Measurements from ENCODE around the gene LYRM1. TPM values are rescaled to one million over a fixed set of nuclear protein-coding genes. Genes with fewer than 3 reads are reported as not detected.

Gene LYRM1
- polyA plus RNA-seq, 1 donor (not counting 4 experiments of a cell fraction or from before 2014, with no cell fraction given) = 21.7 TPM

DNA sequence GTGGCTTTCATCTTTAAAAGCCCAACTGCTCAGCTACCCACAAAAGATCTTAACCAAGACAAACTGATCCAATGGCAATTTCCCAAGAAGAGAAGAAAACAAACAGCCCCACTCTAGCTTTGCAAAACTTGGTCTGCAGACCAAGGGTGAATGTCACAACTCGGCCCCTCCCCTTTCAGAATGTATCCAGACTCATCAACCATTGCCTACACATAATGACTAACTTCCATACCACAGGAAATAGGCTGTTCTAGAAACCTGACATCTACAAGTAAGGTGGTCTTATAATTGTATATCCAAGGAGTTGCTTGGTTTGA, 16.4 kb upstream of the LYRM1 start:
- no peak overlapping the region for H3K4me3 ChIP-seq (ENCODE audit: control insufficient read depth in 2 of 3, extremely low read depth in 1 of 3, insufficient read depth in 2 of 3, low read depth in 1 of 3, low read length in 3 of 3)
- no peak overlapping the region for H2AFZ ChIP-seq (ENCODE audit: control insufficient read depth, low read length)
- DNase-seq (ENCODE audit: low read depth, low spot score) (no peak), FAIRE-seq (no peak)
- no peak overlapping the region for H3K9ac ChIP-seq (ENCODE audit: control insufficient read depth, extremely low read depth, insufficient read depth, low read length)
- peaks cover 75% of the 10 kb centered on the region for H3K79me2 ChIP-seq (ENCODE audit: control insufficient read depth, insufficient read depth, low read length)
- peaks cover 18% of the 10 kb centered on the region for H3K4me1 ChIP-seq (ENCODE audit: control insufficient read depth, extremely low read depth, insufficient read depth, low read length)
- TF ChIP-seq, protein P1, sequence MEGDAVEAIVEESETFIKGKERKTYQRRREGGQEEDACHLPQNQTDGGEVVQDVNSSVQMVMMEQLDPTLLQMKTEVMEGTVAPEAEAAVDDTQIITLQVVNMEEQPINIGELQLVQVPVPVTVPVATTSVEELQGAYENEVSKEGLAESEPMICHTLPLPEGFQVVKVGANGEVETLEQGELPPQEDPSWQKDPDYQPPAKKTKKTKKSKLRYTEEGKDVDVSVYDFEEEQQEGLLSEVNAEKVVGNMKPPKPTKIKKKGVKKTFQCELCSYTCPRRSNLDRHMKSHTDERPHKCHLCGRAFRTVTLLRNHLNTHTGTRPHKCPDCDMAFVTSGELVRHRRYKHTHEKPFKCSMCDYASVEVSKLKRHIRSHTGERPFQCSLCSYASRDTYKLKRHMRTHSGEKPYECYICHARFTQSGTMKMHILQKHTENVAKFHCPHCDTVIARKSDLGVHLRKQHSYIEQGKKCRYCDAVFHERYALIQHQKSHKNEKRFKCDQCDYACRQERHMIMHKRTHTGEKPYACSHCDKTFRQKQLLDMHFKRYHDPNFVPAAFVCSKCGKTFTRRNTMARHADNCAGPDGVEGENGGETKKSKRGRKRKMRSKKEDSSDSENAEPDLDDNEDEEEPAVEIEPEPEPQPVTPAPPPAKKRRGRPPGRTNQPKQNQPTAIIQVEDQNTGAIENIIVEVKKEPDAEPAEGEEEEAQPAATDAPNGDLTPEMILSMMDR (optimal IDR thresholded peaks at IDR 0.05 in 1 of 3, IDR thresholded peaks at IDR 0.05 in 1 of 3, conservative IDR thresholded peaks at IDR 0.05 in 1 of 3; ENCODE audit: extremely low read depth in 1 of 3, insufficient read depth in 2 of 3, low read length in 3 of 3) = no peak
- TF ChIP-seq EZH2 (IDR thresholded peaks at IDR 0.05; ENCODE audit: low read length) = no peak
- H3K27me3 ChIP-seq (ENCODE audit: control insufficient read depth, extremely low read depth, insufficient read depth, low read length) = no peaks in the 10 kb centered on the region
- H3K9me3 ChIP-seq (ENCODE audit: control insufficient read depth, low read depth, low read length) = no peaks in the 10 kb centered on the region
- no peak overlapping the region for H3K4me2 ChIP-seq (ENCODE audit: control insufficient read depth, extremely low read depth, insufficient read depth, low read depth, low read length)
- H3K36me3 ChIP-seq (ENCODE audit: control insufficient read depth in 2 of 2, extremely low read depth in 1 of 2, insufficient read depth in 2 of 2, low read length in 2 of 2) = peaks cover 3 to 9% of the 10 kb centered on the region in 2 experiments
- H4K20me1 ChIP-seq (ENCODE audit: control insufficient read depth, extremely low read depth, insufficient read depth, low read length) = no peaks in the 10 kb centered on the region
- no peaks in the 10 kb centered on the region for H3K9me1 ChIP-seq (ENCODE audit: control insufficient read depth, extremely low read depth, insufficient read depth, low read length)
- no peak overlapping the region for H3K27ac ChIP-seq (ENCODE audit: control insufficient read depth, insufficient read depth, low read length)
- dilution Hi-C loops (cut with MboI; ENCODE audit: extremely low pct_ligation_motif_present, low sequenced_read_pairs) = no loop called here

DNA sequence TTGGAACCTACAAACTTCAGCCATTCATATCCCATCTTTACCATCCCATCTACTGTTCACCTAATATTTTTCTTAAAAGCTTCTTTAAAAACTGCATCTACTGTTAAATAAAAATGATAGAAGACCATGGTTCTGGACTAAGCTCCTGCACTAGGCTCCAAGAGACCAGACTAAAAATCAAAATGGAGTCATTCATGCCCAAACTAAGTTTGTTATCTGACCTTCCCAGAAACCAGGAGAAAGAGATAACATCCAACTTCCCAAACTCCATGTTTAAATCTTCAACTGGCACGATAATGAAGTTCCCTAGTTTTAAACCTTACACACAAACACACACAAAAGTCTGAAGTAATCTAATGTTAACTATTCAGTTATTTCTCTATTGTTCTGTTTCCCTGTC, 14.3 kb upstream of the LYRM1 start:
- TF ChIP-seq, protein P1 (optimal IDR thresholded peaks at IDR 0.05 in 1 of 3, IDR thresholded peaks at IDR 0.05 in 1 of 3, conservative IDR thresholded peaks at IDR 0.05 in 1 of 3; ENCODE audit: extremely low read depth in 1 of 3, insufficient read depth in 2 of 3, low read length in 3 of 3) = no peak
- TF ChIP-seq EZH2 (IDR thresholded peaks at IDR 0.05; ENCODE audit: low read length) = no peak

More for the DNA sequence above, 14.3 kb upstream of the LYRM1 start:
- no peak for DNase-seq (ENCODE audit: low read depth, low spot score)
- H4K20me1 ChIP-seq (ENCODE audit: control insufficient read depth, extremely low read depth, insufficient read depth, low read length) = no peaks in the 10 kb centered on the region
- H3K27ac ChIP-seq (ENCODE audit: control insufficient read depth, insufficient read depth, low read length) = no peak overlapping the region
- H3K36me3 ChIP-seq (ENCODE audit: control insufficient read depth in 2 of 2, extremely low read depth in 1 of 2, insufficient read depth in 2 of 2, low read length in 2 of 2) = peaks cover 5 to 11% of the 10 kb centered on the region in 2 experiments
- FAIRE-seq = no peak
- peaks cover 6% of the 10 kb centered on the region for H3K4me1 ChIP-seq (ENCODE audit: control insufficient read depth, extremely low read depth, insufficient read depth, low read length)
- dilution Hi-C loops (cut with MboI; ENCODE audit: extremely low pct_ligation_motif_present, low sequenced_read_pairs) = no loop called here
- H3K9me1 ChIP-seq (ENCODE audit: control insufficient read depth, extremely low read depth, insufficient read depth, low read length) = no peaks in the 10 kb centered on the region
- H3K27me3 ChIP-seq (ENCODE audit: control insufficient read depth, extremely low read depth, insufficient read depth, low read length) = no peaks in the 10 kb centered on the region
- H3K9ac ChIP-seq (ENCODE audit: control insufficient read depth, extremely low read depth, insufficient read depth, low read length) = no peak overlapping the region
- peaks cover 79% of the 10 kb centered on the region for H3K79me2 ChIP-seq (ENCODE audit: control insufficient read depth, insufficient read depth, low read length)
- no peak overlapping the region for H3K4me3 ChIP-seq (ENCODE audit: control insufficient read depth in 2 of 3, extremely low read depth in 1 of 3, insufficient read depth in 2 of 3, low read depth in 1 of 3, low read length in 3 of 3)
- H2AFZ ChIP-seq (ENCODE audit: control insufficient read depth, low read length) = no peak overlapping the region
- no peaks in the 10 kb centered on the region for H3K9me3 ChIP-seq (ENCODE audit: control insufficient read depth, low read depth, low read length)
- H3K4me2 ChIP-seq (ENCODE audit: control insufficient read depth, extremely low read depth, insufficient read depth, low read depth, low read length) = no peak overlapping the region
